Stimulated activated CD8-positive, alpha-beta memory T cell treated with anti-CD3 and anti-CD28 coated beads, Interleukin-15, amount 100 ng/mL, for 48 hours (primary cell): ENCODE results near the gene RABEP1.

Experiments
- DNase-seq, 2 donors: peaks; one replicate each; pipeline ENCODE4 v3.0.0-alpha.2; 2020; ENCODE audit warnings: low read depth in 2 of 2

The RABEP1 gene

DNA sequence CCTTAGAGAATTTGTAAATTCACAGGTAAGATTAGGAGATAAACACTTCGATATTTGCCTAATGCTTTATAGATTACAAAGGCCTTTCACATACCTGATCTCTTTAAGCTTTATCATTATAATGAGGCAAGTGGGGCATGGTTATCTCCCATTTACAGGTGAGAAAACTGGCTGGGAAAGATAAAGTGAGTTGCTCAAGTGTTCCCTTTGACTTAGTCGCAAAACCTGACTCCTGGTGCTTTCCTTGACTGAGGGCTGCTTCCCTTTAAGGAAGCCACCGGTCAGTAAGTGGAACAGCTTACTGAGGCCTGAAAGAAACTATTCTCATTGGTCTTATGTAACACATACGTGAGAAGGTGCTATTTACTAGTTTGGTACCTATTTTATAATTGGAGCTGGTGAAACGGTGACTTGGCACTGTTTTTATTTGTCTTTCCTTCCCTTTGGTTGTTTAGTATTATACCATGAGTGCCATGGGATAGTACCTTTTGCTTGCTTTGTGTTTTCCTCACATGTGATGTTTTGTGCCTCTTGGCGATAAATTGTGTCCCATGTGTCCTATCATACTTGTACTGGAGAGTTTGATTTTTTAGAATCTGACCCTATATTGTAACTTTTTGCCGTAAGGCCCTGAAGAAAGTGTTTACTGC, 80.2 kb downstream of the RABEP1 start:
- no peak for DNase-seq

DNA sequence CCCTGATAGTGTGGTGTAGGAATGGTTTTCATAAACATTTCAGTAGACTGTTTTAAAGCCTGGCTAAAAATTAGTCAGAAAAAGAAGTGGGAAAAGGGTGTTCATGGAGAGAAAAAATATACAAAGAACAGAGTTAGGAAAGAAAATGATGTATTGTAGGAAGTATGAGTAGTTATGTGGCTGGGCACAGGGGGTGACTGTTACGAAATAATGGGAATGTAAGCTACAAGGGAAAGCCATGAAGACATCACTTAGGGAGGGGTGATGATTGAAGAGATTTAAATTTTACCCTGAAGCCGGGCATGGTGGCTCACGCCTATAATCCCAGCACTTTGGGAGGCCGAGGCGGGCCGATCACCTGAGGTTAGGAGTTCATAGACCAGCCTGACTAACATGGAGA, 82.1 kb downstream of the RABEP1 start:
- no peak for DNase-seq

DNA sequence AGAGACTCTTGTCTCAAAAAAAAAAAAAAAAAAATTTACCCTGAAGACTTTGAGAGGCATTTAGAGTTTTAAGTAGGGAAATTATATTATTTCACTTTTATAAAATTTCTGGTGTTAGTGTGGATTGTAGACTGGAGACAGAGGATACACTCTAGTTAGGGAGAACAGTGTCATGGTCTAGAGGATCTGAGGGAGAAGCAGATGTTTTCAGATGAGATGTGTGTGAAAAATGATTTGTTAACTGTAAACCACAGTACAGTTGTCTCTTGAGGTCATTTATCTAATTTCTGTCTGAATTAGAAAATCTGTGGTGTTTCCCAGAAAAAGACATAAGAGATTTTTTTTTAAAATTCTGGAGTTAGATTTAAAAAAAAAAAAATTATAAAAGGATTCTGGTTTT, 82.6 kb downstream of the RABEP1 start:
- DNase-seq = no peak

DNA sequence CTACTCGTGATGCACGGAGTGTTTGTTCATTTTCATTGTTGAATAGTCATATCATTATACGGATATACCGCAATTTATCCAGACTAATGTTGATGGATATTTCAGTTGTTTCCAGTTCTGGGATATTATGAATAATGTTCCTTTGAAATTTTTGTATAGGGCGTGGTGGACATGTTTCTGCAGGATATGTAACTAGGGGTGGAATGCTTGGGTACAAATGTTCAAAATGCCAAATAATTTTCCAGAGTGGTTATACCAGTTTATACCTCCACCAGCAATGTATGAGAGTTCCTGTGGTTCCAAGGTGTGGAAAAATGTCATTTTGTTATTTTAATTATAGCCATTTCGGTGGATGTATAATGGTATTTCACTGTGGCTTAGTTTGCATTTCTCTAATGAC, 83.7 kb downstream of the RABEP1 start:
- DNase-seq = no peak

DNA sequence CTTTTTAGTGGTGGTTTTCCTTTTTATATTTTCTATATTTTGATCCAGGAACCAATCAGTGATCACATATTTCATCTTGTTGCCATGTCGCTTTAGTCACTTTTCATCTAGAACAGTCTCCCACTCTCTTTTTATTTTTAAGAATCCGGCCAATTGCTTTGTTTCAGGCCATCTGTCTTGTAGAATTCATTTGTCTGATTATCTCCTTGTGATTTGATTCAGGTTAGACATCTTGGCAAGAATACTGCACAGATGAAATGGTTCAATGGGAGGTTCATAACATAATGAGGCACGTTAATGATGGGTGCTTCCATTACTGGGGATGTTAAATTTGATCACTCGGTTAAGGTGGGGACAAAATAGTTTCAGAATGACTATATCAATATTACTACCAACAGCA, 88.3 kb downstream of the RABEP1 start:
- DNase-seq = no peak

DNA sequence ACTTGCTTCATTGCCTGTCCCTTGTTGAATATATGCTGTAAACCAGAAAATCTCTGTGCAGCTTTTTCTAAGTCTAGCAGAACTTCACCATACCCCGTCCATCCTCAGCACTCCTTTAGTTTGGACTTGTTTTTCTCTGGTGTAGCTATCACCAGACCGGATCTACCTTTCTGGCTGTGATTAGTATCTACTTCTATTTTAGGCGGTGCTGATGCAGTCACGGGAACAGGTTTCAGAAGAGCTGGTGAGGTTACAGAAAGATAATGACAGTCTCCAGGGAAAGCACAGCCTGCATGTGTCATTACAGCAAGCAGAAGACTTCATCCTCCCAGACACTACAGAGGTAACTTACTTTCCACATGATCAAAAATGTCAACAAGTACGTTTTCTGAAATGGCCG, 91.0 kb downstream of the RABEP1 start:
- DNase-seq = no peak

DNA sequence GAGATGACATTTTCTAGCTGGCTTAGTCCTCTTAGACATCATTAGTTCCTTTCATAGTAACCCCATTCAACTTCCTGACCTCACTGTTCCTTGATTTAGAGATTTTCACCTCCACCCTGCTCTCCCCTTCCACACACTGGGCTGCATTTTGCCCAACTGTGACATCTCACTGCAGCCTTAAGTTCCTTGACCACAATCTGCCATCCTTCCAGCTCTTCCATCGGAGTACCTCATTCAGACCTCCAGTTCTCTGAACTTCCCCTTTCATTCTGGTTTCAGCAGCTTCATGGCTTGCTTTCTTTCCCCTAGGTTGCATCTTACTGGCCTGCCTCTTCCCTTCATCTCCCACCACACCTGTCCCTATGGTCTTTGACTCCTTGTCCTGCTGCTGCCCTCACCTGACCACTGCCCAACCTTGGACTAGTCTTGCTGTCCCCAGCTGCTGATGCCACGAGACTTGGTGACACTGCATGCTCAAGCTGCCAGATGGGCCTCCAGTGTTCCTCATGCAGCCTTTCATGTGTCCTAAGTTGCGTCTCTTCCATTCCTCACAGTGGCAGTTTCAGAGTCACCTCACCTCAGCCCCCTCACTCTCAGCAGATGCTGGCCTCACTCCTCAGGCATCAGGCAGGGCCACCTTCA, 96.6 kb downstream of the RABEP1 start:
- DNase-seq = no peak

DNA sequence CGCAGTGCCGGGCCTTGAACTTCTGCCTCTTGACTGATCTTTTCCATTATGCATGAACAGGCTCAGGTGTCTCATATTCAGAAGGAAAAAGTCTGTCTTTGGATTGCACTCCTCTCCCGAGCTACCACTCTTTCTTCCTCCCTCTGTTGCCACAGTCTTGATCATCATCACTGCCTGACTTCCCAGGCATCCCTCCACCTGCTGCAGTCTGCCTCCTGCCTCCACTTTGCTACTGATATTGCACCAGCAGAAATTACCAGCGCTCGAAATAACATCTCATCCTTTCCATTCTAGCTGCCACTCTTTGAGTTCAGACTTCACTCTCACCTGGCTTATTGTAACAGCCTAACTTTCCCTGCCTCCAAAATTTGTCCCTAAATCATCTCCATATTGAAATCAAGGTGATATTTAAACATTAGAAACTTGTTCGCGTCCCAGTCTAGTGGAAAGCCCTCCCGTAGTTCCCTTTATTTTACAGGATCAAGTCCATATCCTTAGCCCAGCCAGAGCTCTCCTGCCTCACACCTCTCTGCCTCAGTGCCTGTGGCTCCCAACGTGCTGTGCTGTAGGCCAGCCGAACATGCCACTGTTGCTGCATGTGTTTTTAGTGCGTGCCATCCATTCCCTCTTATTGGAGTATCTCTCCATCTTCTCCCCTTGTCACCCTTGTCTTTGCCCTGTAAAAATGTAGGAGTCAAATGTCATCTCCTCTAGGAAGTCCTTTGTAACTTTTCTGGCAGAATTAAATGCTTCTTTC, 97.4 kb downstream of the RABEP1 start:
- DNase-seq = no peak

DNA sequence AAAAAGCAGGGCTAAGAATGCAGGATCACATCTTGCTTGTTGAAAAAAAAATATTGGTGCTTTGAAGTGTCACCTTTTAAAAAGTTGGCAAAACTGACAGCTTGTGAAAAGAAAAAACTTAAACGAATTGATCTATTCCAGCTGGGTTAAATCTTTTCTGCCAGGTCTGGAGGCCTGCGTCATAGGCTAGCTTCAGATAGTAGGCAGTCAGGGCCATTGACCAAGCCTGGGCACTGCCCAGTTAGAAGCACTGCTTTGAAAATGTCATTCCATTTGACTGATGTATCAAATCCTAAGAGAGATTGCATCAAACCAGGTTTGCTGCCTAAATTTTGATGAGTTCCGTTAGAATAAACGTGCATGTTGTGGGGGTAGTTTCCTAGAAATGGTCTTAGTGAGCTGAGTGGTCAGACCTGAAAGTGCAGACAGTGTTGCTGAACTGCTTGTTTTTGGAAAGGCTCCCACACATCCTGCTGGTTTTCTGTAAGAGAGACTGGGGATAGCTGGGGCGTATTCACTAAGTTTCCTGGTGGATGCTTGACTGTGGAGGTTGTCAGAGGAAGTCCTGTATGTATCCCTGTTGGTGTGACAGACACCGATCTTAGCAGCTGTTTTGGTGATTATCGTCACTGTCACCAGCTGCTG, 98.5 kb downstream of the RABEP1 start:
- no peak for DNase-seq

DNA sequence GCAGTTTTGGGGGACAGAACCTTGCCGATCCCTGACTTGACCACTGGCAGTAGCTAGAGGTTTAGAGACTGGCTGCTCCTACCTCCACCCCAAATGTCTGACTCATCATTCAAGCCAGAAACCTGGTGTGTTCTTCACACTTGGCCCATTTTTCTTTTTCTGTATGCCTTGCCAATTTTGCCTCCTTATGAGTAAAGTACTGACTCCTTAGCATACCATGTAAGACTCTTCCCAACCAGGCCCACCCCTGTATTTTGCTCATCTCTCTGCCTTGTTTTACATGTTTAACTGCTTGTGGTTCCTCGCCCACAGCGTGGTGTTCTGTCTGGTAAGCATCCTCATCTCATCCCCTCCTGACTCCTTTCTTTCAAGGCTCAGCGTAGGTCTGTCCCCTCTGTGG, 99.5 kb downstream of the RABEP1 start:
- no peak for DNase-seq

DNA sequence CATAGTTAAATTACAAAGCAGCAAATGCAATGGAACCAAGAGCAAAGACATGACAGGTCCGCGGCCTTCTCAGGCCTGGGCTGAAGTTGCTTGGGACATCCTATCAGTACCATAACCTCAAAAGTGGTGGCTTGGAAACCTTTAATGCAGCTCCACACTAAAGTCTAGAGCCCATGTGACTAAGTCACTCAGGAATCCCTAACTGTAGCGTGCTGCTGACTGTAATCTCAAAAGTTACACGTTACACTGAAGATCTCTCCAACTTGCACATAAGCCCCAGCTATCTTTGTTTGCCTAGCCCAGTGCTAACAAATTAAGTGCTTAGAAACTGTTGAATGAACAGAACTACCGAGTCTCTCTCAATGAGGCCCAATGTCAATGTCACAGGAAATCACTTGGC, 109.6 kb downstream of the RABEP1 start:
- no peak for DNase-seq

DNA sequence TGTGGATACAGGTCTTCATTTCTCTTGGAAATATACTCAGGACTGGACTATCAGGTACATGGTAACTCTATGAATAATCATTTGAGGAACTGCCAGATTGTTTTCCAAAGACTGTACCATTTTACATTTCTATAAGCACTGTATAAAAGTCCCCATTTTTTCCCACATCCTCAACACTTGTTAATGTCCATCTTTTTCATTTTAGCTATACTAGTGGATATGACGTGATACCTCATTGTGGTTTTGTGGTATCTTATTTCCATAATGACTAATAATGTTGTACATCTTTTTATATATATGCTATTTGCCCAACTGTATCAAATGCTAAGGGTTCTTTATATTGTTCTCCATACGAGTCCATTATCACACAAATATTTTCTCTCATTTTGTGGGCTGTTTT, 114.5 kb downstream of the RABEP1 start:
- no peak for DNase-seq

DNA sequence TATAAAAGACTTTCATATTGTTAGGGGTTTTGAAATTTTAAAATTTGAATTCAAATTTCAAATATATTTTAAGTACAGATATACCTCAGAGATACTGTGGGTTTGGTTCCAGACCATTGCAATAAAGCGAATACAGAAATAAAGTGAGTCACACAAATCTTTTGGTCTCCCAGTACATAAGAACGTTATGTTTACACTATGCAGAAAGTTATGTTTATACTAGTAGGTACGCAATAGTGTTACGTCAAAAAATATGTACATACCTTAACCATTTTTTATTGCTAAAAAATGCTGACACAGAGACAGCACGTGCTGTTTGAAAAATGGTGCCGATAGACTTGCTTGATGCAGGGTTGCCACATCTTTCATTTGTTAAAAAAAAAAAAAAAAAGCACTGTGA, 117.7 kb downstream of the RABEP1 start:
- DNase-seq = no peak

DNA sequence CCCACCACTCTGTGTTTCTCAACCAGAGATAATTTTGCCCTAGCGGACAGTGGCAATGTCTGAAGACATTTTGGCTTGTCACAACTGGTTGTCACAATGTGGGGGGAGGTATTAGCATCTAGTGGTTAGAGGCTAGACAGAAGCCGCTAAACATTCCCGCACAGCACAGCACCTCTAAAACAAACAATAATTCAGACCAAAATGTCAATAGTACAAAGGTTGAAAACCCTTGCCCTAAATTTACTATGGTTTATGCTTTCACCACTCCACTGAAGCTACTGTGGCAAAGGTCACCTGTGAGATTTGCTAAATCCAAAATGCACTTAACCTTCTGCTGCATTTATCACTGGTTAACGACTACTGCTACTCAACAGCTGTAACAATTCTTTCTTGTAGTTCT, 123.3 kb downstream of the RABEP1 start:
- no peak for DNase-seq

DNA sequence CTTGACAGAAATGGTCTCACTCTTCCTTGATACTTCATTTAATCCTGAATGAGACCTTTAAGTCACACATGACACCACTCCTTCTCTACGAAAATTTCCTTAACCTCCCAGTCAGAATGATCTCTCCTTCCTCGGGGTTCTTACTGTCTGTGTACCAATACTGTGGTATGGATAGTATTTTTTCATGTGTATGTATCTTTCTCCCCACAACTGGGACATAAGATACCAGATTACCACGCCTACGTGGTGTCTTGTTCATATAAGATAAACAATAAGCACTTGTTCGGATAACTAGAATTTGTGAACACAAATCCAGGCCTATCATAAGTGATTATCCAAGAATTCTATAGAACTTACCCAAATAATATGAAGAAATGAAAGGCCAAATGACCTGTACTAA, 126.1 kb downstream of the RABEP1 start:
- no peak for DNase-seq

DNA sequence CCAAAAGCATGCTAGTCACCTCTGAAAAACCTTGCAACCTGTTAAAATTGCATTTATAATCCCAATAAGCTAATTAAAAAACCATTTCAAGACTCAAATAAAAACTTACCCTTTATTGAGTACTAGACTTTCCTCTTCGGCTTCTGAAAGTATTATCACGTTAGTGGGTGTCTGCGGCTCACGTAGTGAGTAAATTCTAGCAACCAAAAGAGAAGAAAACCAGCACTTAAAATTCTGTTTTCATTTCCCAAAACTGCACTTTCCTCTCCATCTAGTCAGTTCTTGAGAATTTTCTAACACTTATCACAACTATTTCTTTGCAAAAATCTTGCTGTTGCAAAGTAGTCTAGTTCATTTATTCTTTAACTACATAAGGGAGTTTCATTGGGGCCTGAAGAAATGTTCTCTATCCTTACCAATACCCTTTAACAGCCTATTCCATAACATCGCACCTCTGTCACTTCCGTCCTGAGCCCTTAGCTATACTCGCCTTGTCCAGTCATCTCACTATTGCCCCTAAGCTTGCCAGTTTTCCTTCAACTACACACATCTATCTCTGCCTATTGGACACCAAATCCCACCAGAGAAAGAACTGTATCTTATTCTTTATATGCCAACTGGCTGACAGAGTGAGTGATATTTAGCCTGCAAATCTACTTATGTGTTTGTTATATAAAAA, 128.6 kb downstream of the RABEP1 start:
- no peak for DNase-seq

DNA sequence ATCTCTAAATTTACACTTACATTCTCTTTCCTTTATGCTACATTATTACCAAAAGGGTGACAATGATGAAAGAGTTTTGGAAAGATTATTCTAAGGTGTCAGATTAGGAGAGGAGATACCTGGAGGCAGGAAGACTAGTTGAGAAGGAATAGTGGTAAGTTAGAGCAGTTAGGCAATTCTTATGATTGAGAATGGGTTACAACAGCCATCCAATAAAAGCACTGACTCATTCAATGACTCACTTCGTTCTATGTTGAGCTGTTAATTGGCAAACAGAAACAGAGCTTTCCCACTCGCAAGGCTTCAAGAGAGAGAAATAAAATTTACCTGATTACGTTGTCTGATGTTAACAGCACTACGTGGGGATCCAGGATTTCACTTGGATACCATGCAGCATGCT, 131.6 kb downstream of the RABEP1 start:
- DNase-seq = no peak

DNA sequence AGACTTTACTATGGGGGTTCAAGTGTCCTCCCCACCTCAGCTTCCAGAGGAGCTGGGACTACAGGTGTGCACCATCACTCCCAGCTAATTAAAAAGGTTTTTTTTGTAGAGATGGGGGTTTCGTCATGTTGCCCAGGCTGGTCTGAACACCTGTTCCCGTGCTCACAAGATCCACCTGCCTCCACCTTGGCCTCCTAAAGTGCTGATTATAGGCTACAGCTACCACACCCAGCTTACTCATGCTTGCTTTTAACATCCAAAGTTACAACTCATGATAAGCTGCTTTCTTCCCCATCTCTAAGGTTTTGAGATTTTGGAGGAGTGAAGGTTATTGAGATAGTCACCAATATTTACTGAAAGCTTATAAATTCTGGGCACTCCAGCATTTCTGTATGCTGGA, 134.8 kb downstream of the RABEP1 start:
- DNase-seq = no peak

DNA sequence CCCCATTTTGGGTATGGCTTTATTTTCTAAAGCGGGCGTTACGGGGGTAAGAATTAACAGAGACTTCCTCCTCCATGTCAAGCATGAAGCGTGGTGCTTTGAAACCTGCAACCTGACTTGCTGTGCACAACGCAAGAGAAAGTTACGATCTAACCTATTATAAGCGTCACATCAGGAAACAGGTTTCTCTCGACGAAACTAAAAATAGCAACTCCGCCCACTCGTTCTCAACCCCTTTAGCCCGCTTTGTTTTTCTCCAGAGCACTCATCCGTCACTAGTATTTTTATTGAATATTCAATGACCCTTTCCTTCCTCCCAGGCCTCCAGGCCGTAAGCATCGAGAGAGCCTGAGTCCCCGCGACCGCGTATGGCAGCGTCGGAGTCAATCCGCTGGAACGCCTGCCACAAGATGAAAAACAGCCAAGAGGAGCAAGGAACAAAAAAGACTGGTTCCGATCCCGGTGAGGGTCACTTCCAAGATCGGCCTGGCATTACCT, 136.8 kb downstream of the RABEP1 start:
- peak; percentile 45 to 52 for DNase-seq

DNA sequence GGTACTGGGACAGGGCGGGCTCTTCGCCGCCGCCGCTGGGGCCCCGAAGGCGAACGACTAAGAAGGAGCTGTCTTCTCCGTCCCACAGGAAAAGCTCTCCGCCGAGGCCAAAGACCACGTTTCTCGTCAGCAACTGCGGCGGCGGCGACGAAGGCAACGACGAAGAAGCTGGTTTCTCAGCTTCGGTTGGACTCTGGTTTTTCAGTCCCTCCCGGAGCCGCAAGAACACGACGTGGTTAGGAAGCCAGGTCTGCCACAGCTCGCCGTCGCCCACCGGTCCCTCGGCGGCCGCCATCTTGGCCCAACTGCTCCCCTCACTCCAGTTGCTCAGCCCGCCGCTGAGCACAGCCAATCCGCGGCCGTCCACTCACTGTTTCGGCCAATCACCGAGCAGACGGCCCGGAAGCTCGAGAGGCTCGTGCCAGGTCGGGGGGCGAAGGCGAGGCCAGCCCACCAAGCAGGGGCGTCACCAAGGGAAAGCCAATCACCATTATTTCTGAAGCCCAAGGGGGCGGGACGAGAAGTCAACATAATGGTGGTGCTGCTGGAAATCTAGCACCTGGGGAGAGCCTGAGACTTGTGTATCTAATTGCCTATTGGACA, 137.4 kb downstream of the RABEP1 start, which contains the start of gene NUP88:
Gene NUP88 (minus strand): TSS at position 307 of the 603 bp plus-strand sequence. CDS start 12 bp downstream, at position 295.
- peak; percentile 96 to 97 for DNase-seq

DNA sequence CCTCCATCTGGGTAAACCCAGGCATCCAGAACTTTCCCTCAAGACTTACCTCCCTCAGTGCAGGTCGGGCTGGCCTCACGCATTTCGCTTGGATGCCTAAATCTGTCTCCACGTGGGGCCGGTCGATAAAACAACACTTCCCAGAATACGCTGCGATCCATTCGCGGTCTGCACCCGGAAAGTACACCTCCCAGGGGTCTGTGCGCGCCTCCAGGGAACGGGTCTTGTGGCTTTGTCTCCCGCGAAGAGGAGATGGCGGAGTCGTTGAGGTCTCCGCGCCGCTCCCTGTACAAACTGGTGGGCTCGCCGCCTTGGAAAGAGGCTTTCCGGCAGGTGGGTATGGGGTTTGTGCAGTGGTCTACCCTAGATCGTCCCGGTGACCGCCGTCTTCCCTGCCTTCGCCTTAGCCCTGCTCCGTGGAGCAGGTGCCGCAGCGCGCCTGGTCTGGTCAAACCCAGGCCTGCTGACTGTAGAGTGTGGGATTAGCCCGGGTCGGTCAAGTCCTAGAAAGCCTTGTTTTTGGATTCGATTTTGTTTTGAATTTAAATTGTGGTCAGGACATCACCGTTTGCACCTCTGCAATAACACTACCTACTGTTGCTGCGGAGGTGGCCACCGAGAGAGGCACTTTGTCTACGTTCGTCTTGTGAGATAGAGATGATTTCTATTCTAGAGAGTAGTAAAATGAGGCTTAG, 138.0 kb downstream of the RABEP1 start, which contains the start of gene RPAIN:
Gene RPAIN (plus strand): TSS at position 224 of the 695 bp plus-strand sequence. CDS start 29 bp downstream, at position 253.
- DNase-seq = peak; percentile 75 to 80
